Inflammatory macrophage treated with lipopolysaccharide for 4 hours (primary cell): ENCODE data around the gene YAE1.
"Not testable (repeated sequence)": the region's sequence is repeated elsewhere in the genome, so short reads cannot be mapped to it uniquely, and the experiment has no call there.

Source experiments
- DNase-seq: peaks from one replicate; pipeline ENCODE4 v3.0.0-alpha.2; 2020

YAE1 gene

DNA sequence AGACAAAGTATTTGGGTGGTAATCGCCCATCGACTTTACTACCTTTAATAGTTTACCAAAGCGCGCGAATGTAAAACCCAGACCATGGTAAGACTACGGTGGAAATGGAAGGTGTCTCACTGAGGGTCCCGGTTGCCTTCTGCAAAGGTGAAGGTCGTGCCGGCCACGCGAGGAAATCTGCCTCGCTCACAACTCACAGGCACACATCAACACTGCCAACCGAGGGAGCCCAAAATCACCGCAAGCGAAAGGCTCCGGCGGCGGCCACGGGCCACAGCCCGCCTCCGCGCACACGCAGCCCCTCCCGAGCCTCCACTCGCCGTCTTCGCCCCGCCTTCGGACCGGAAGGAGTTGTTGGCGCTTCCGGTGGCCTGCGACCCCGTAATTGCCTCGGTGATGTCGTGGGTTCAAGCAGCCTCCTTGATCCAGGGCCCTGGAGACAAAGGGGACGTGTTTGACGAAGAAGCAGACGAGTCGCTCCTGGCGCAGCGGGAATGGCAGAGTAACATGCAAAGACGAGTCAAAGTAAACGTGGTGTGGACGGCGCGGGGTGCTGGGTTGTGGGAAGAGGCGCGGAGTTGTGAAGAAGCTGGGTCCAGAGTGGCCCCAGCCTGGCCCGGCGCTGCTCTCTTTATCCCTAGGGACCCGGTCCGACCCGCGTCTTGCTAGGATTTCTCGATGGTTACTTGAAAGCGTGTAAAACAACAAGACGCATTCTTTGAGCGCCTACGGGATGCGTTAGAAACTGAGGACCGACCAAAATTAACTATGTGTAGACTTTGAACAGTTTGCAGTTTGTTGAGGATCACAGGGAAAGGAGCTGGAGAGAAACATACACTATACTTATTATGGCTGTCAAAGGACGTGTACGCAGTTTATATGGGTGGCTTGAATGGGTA is at the start of gene YAE1:
Gene YAE1 (plus strand): TSS at position 382 of the 899 bp plus-strand sequence. CDS start 15 bp downstream, at position 397.
- peak; percentile 81 for DNase-seq

- no peak for DNase-seq
These were observed 49.7 kb upstream of the YAE1 start for GRCh38 chr7:39516498-39516897.

DNA sequence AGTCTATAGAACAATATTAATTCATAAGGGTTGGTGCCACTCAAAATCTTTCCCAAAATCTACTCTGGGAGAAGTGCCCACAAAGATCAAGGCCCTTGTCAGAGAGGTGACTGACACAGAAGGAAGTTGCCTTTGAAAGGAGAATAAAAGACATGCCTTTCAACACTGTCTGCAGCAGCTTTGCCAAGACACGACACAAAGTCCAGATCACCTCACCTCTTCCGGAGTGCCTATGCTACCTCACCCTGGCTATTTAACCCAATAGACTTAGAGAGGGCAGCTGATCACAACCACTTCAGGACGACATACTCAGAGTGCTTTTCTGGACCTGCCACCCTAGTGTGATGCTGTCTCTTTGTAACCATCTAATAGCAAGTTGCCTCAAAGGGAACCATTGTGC is 49.0 kb upstream of the YAE1 start:
- DNase-seq, result no peak

- DNase-seq, result peak; percentile 8
These were observed 40.3 kb upstream of the YAE1 start for GRCh38 chr7:39525926-39526325.

GRCh38 chr7:39526666-39527065 is 39.5 kb upstream of the YAE1 start:
- DNase-seq, result no peak

DNA sequence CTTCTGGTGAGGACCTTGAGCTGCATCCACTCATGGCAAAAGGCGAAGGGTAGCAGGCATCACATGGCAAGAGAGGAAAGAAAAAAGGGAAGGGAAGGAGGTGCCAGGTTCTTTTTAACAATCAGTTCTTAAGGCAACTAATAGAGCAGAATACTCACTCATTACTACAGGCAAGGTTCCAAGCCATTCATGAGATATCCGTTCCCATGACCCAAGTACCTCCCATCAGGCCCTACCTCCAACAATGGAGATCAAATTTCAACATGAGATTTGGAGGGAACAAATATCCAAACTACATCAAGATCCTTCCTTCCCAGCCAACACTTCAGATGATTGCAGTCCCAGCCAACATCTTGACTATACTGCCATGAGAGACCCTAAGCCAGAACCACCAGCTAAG is 38.9 kb upstream of the YAE1 start:
- DNase-seq, result no peak

GRCh38 chr7:39527951-39528350 is 38.3 kb upstream of the YAE1 start:
- no peak for DNase-seq

GRCh38 chr7:39528849-39529248 is 37.4 kb upstream of the YAE1 start:
- no peak for DNase-seq

DNA sequence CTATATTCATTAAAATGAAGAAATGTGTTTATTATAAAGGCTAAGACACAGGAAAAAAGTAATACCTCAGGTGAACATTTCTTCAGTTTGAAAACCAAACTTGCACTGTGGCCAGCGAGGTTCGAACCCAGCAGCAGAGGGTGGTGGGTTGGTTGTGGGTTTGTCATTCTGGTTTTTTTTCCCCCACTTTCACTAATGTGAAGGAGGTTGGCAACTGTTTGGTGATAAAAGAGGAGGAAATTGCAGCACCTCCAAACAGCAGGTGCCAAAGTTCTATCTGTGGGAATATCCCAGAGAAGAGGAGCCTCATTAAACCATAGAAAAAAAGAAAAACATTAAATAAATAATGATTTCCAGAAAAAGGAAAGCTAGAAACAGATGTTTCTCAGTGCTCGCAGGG is 36.6 kb upstream of the YAE1 start:
- no peak for DNase-seq

DNA sequence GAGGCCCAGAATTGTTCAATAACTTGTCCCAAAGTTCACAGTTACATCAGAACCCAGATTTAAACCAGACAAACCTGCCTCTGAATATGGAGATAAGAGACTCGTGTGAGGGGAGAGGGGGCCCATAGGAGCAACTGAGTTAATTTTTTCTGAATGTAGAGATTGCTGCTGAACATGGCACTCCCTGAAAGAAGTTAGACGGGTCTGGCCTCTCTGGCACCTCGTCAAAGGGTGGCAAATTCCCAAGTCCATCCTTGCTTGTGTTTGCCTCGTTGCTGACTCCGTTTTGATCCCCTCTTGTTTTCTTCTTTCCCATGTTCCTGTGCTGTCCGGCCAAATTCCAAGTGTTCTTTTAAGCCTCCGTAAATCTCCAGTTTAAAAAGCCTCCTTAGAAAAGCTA is 35.2 kb upstream of the YAE1 start:
- no peak for DNase-seq

- no peak for DNase-seq
These were observed 34.4 kb upstream of the YAE1 start for GRCh38 chr7:39531818-39532217.

- no peak for DNase-seq
These were observed 33.4 kb upstream of the YAE1 start for GRCh38 chr7:39532832-39533231.

- no peak for DNase-seq
These were observed 31.6 kb upstream of the YAE1 start for GRCh38 chr7:39534599-39534998.

GRCh38 chr7:39535064-39535463 is 31.1 kb upstream of the YAE1 start:
- DNase-seq, result no peak

DNA sequence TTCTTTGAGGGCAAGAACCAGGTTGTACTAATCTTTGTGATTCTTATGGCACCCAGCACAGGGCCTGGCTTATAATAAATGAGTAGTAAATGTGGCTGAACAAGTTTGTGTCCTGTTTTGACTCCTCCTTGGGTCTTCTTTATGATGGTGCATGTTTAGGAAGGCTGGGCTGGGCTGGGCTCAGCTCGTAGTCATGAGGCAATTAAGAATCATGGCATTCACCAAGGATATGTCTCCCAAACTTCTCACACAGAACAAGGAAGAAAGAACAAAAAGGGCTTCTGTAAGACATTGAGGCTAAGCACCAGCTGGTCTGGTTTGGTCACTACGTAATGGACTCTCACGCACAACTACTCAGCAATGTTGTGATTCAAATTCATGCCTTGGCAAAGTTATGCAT is 30.5 kb upstream of the YAE1 start:
- no peak for DNase-seq

DNA sequence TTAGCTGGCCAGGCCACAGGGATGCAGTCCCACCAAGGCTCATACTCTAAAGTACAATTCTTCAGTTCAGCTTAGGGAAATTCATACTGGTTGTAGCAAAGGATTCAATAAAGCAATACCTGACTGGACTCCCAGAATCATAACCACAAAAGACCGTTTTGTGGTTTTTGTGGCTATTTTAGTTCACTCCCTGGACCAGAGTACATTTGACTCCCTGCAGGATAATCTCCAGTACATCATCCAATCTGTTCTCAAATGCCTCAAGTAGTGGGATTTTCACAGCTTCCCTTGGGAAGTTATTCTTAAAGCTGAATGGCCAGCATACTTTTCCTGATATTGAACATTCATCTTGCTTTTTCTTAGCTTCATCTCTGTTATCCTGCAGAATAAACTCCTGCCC is 29.3 kb upstream of the YAE1 start:
- DNase-seq, result no peak

- DNase-seq, result no peak
These were observed 26.4 kb upstream of the YAE1 start for GRCh38 chr7:39539816-39540215.

- no peak for DNase-seq
These were observed 25.9 kb upstream of the YAE1 start for GRCh38 chr7:39540320-39540719.

DNA sequence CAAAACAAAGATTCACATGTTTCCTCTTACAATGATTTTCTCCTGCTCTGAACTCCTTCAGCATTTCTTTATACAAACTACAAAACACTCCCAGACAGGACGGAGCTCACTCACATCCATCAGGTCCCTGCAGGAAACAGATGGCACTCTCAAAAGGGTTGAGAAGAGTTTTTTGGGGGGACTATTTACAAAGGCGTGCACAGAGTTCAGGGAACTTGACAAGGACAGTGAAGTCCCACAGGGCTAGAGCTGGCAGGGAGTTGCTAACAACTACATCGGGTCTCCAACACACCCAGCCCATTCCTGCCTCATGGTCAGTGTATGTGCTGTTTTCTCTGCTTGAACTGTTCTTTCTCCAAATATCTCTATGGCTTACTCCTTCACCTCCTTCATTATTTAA is 24.7 kb upstream of the YAE1 start:
- no peak for DNase-seq

- DNase-seq, result not testable (repeated sequence)
These were observed 21.4 kb upstream of the YAE1 start for GRCh38 chr7:39544774-39545173.

DNA sequence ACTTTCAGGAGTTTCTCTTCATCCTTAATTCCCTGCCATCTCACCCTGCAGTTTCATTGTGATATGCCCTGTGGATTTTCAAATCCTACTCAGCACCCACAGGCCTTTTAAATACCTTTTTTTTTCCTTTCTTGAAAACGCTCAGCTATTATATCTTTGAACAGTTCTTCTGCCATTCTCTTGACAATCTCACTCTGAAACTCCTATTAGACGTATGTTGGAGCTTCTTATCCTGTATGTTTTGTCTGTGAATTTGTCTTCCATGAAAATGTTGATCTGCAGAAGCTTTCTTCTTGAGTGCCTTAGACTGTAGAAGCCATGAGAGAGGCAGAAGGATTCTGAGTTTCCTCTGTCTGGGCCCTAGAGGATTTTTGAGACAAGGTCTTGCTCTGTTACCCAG is 18.9 kb upstream of the YAE1 start:
- no peak for DNase-seq

DNA sequence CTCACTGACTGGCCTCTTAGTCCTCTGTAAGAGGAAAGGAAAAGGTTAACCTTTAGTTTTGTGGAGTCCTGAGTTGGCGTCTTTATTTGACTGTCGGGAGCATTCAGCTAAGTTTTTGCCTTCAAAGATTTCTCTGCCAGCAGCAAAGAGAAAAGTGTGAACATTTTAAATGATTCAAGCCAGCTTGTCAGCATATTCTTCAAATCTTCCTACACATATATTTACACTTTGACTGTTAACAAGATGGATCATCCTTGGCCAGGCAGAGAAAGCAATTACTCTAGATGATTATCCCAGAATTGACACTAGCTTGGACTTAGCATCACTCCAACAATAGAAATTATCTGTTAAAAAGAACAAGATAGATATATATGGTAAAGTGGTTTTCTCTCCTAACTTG is 15.8 kb upstream of the YAE1 start:
- DNase-seq, result no peak

GRCh38 chr7:39553436-39553835 is 12.8 kb upstream of the YAE1 start:
- DNase-seq, result no peak

DNA sequence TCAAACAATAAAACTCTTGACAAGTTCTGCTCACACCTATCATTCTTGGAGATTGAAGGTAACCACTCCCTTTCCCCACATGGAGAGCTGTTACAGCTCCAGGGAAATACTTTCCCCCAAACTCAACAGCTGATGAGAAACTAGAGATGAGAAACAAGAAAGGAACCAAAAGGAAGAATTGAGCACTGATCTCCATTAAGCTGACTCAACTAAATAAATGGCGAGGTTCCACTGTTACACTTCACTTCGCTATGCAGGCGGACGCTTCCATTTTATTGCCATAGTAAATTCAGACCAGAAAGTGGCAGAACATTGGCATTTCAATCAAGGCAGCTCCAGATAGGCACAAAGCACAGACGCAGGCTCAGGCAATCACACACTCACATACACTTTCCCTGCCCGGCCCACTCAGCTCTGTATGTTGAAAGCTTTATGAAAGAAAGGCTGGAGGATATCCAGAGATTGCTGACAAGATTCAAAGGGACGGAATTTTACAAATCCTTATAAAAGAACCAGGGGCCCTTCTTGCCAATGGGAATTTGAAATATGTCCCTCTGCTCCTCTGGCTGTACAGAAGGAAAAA is 11.5 kb upstream of the YAE1 start:
- DNase-seq, result no peak

DNA sequence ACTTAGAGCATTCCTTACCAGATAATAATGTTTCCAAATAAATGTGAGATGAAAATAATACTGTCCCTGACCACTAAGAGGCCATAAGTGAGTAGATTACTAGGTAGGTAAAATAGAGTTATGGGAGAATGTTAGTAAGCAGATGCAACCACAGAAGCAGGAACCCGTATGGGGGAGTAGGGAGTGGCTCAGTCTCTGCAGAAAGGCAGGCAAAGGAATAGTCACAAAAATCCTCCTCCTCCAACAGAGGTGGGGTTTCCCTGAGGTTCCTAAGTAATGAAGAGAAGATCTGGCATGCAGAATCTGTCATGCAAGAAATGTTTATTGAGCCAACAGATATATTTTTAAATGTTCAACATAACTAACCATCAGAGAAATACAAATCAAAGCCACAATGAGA is 9.0 kb upstream of the YAE1 start:
- DNase-seq, result no peak
